B cell (primary cell): ENCODE results near the gene RPL27. TPM values are rescaled to one million over a fixed set of nuclear protein-coding genes. Genes with fewer than 3 reads are reported as not detected.
A peak's percentile ranks its signal among the peaks of the same experiment; 100 is the strongest.

Experiments
- ATAC-seq: fragments of 200-7000 bp; cut with Tn5 transposase; one replicate; pipeline ENCODE4 v1.10.0; 2021; ENCODE audit warnings: low read depth, mild to moderate bottlenecking, moderate number of reproducible peaks, moderate library complexity
- CTCF ChIA-PET: fragments of 350-600 bp; sonication (Branson Sonifier 250); formaldehyde crosslinking; loops from one replicate; lab custom pipeline; 2021; ENCODE audit warnings: antibody characterized with exemption, inconsistent platforms; lab: Charles Lee
- POLR2A ChIA-PET: fragments of 350-600 bp; sonication (Branson Sonifier 250); formaldehyde crosslinking; loops from one replicate; lab custom pipeline; 2021; ENCODE audit warnings: antibody characterized with exemption; lab: Charles Lee
- DNase-seq: peaks from one replicate; pipeline ENCODE4 v3.0.0; 2013
- H2AFZ ChIP-seq: 2 replicates; pipeline ENCODE4 v1.6.1; 2012; ENCODE audit warnings: mild to moderate bottlenecking, low read depth, low read length; ENCODE audit not compliant: insufficient read depth, poor library complexity, severe bottlenecking
- H3K27ac ChIP-seq, 2 donors: 1 replicate in 1 of 2; 2 replicates in 1 of 2; pipeline ENCODE4 v1.5.1; 2012 to 2013; ENCODE audit warnings: low read length in 2 of 2, mild to moderate bottlenecking in 2 of 2, moderate library complexity in 1 of 2
- H3K27me3 ChIP-seq, 4 experiments: fragments of 200-600 bp in 1 of 4; sonication (generic) in 1 of 4; replicated peaks in 1 of 4; 1 replicate in 2 of 4; 2 replicates in 2 of 4; pipeline versions ENCODE4 v1.6.1 to v1.7.0; 2013 to 2016; ENCODE audit warnings: low read length in 3 of 4, mild to moderate bottlenecking in 2 of 4, mixed read lengths in 1 of 4, moderate library complexity in 1 of 4; ENCODE audit not compliant: insufficient read depth in 4 of 4, control insufficient read depth in 3 of 4; ENCODE audit errors: control extremely low read depth in 1 of 4
- H3K36me3 ChIP-seq, 2 experiments: replicated peaks in 1 of 2; 1 replicate in 1 of 2; 2 replicates in 1 of 2; pipeline versions ENCODE4 v1.6.1 to v1.7.1; 2013; ENCODE audit warnings: low read length in 1 of 2; ENCODE audit not compliant: insufficient read depth in 2 of 2, control insufficient read depth in 1 of 2; ENCODE audit errors: control extremely low read depth in 1 of 2, extremely low read depth in 1 of 2
- H3K4me1 ChIP-seq, 2 donors: fragments of 200-600 bp in 1 of 2; sonication (generic) in 1 of 2; 1 replicate in 1 of 2; 2 replicates in 1 of 2; pipeline versions ENCODE4 v1.5.1 to v1.6.1; 2013 to 2017; ENCODE audit warnings: low read length in 2 of 2; ENCODE audit not compliant: control insufficient read depth in 2 of 2, insufficient read depth in 2 of 2
- H3K4me2 ChIP-seq: replicated peaks from 2 replicates; pipeline ENCODE3; 2012; ENCODE audit warnings: mild to moderate bottlenecking, low read depth, low read length; ENCODE audit not compliant: poor library complexity, severe bottlenecking
- H3K4me3 ChIP-seq, 5 experiments: fragments of 200-600 bp in 1 of 5; sonication (generic) in 1 of 5; 1 replicate in 3 of 5; 2 replicates in 2 of 5; pipeline versions ENCODE4 v1.5.1 to v1.7.0; 2011 to 2016; ENCODE audit warnings: low read length in 4 of 5, mild to moderate bottlenecking in 4 of 5, low read depth in 2 of 5, control low read depth in 1 of 5, moderate library complexity in 1 of 5; ENCODE audit not compliant: insufficient read depth in 1 of 5; ENCODE audit errors: control extremely low read depth in 1 of 5, extremely low read depth in 1 of 5
- H3K79me2 ChIP-seq: fragments of 200-600 bp; sonication (generic); one replicate; pipeline ENCODE4 v1.6.0; 2016; ENCODE audit warnings: low read length; ENCODE audit not compliant: control insufficient read depth, insufficient read depth
- H3K9ac ChIP-seq: fragments of 200-600 bp; sonication (generic); 2 replicates; pipeline ENCODE4 v1.6.1; 2017; ENCODE audit warnings: mild to moderate bottlenecking, low read length, moderate library complexity
- H3K9me3 ChIP-seq, 3 donors: one replicate each; pipeline versions ENCODE4 v1.6.1 to v1.7.1; 2013; ENCODE audit warnings: low read length in 2 of 3; ENCODE audit not compliant: control insufficient read depth in 2 of 3, insufficient read depth in 1 of 3; ENCODE audit errors: control extremely low read depth in 1 of 3
- H4K20me1 ChIP-seq: 2 replicates; pipeline ENCODE4 v1.6.0; 2012; ENCODE audit warnings: mild to moderate bottlenecking, low read length; ENCODE audit not compliant: insufficient read depth, control insufficient read depth, poor library complexity, severe bottlenecking
- H3K27ac Mint-ChIP-seq: one replicate; pipeline ENCODE4 v1.8.0; 2021; ENCODE audit warnings: mixed read lengths
- H3K27me3 Mint-ChIP-seq: one replicate; pipeline ENCODE4 v1.8.0; 2021; ENCODE audit warnings: mixed read lengths
- H3K4me1 Mint-ChIP-seq: one replicate; pipeline ENCODE4 v1.8.0; 2021; ENCODE audit warnings: mixed read lengths
- H3K4me3 Mint-ChIP-seq: one replicate; pipeline ENCODE4 v1.8.0; 2021; ENCODE audit warnings: mixed read lengths
- H3K9me3 Mint-ChIP-seq: one replicate; pipeline ENCODE4 v1.8.0; 2022; ENCODE audit warnings: mixed read lengths; ENCODE audit not compliant: insufficient read depth
- EZH2 ChIP-seq: IDR thresholded peaks from 2 replicates; pipeline ENCODE4 v1.6.1; 2012; ENCODE audit warnings: borderline replicate concordance, low read depth, mild to moderate bottlenecking, moderate library complexity, low read length; ENCODE audit not compliant: insufficient read depth, poor library complexity, severe bottlenecking
- WGBS: methylation state at CpG from one replicate; pipeline ENCODE4 v1.1.5; 2013; ENCODE audit warnings: missing lambda C conversion rate; ENCODE audit not compliant: insufficient coverage; 5-methylcytosine and 5-hydroxymethylcytosine counted together
- intact Hi-C: fragments of 100-400 bp; cut with micrococcal nuclease; formaldehyde crosslinking; loops from one replicate; pipeline ENCODE4 v1.10.0; 2022
- polyA plus RNA-seq: library from polyadenylated mRNA; depleted of rRNA; stranded (reverse); fragments of >200 nt; gene quantifications from 2 replicates; pipeline ENCODE4 v1.2.3, GENCODE V29; 2012
- total RNA-seq, 2 donors: library from RNA; stranded (reverse); fragments of 120-200 nt in 1 of 2; gene quantifications; 1 replicate in 1 of 2; 2 replicates in 1 of 2; pipeline versions ENCODE4 v1.2.3 to v1.2.4, GENCODE V29; 2013 to 2022
- TF ChIP-seq, protein P1 (sequence below): fragments of 200-600 bp; IDR thresholded peaks from one replicate; pipeline ENCODE4 v1.8.0; 2022; ENCODE audit warnings: antibody characterized with exemption, mild to moderate bottlenecking

The RPL27 gene
- total and polyA plus RNA-seq, 2 donors (not counting 1 experiment from before 2014, with no cell fraction given), result 1,087 to 3,493 TPM

DNA sequence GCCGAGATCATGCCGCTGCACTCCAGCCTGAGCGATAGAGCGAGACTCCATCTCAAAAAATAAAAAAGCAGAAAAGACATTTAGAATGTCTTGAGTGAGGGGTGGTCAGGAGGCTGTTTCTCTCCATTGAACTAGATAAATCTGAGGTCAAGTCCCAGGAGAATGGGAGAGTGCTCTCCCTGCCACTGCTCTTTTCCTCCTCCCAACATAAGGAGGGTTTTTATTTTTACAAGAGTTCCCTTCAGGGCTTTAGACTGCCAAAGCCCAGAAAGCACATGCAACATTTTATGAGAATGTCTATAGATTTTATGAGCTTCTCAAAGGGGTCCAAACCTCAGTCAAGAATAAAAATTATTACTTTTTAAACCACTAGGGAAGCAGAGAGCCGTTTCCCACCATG lies 28.4 kb downstream of the RPL27 start:
- no peaks in the 10 kb centered on the region for H3K36me3 ChIP-seq
- H3K27ac ChIP-seq, result no peak overlapping the region
- peak overlapping the region; percentile 50 for H3K4me3 Mint-ChIP-seq
- POLR2A ChIA-PET, result interaction anchor here (0.8 kb wide), 1 partner anchor 28 kb away, joined by 4 read pairs; the partner anchor contains the start of gene RPL27
- H3K4me3 ChIP-seq, result no peak overlapping the region
- WGBS, result no CpG with 5 or more reads among the region's 5 CpGs
- CTCF ChIA-PET, result no interaction called here
- intact Hi-C loops, result no loop called here
- peak overlapping the region; percentile 74 for H3K27ac Mint-ChIP-seq
- H4K20me1 ChIP-seq, result no peaks in the 10 kb centered on the region
- DNase-seq (peak; percentile 44), ATAC-seq (no peak)
- no peak overlapping the region for H3K4me2 ChIP-seq
- H3K27me3 Mint-ChIP-seq, result no peaks in the 10 kb centered on the region
- H3K9me3 ChIP-seq, result no peaks in the 10 kb centered on the region
- peaks cover 15% of the 10 kb centered on the region for H3K4me1 Mint-ChIP-seq
- no peaks in the 10 kb centered on the region for H3K9me3 Mint-ChIP-seq
- no peaks in the 10 kb centered on the region for H3K27me3 ChIP-seq
- peaks cover 5 to 24% of the 10 kb centered on the region in 2 donors for H3K4me1 ChIP-seq
- no peaks in the 10 kb centered on the region for H3K79me2 ChIP-seq
- no peak overlapping the region for H3K9ac ChIP-seq
- no peak overlapping the region for H2AFZ ChIP-seq
- TF ChIP-seq EZH2, result no peak
- TF ChIP-seq, protein P1, sequence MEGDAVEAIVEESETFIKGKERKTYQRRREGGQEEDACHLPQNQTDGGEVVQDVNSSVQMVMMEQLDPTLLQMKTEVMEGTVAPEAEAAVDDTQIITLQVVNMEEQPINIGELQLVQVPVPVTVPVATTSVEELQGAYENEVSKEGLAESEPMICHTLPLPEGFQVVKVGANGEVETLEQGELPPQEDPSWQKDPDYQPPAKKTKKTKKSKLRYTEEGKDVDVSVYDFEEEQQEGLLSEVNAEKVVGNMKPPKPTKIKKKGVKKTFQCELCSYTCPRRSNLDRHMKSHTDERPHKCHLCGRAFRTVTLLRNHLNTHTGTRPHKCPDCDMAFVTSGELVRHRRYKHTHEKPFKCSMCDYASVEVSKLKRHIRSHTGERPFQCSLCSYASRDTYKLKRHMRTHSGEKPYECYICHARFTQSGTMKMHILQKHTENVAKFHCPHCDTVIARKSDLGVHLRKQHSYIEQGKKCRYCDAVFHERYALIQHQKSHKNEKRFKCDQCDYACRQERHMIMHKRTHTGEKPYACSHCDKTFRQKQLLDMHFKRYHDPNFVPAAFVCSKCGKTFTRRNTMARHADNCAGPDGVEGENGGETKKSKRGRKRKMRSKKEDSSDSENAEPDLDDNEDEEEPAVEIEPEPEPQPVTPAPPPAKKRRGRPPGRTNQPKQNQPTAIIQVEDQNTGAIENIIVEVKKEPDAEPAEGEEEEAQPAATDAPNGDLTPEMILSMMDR, result no peak

DNA sequence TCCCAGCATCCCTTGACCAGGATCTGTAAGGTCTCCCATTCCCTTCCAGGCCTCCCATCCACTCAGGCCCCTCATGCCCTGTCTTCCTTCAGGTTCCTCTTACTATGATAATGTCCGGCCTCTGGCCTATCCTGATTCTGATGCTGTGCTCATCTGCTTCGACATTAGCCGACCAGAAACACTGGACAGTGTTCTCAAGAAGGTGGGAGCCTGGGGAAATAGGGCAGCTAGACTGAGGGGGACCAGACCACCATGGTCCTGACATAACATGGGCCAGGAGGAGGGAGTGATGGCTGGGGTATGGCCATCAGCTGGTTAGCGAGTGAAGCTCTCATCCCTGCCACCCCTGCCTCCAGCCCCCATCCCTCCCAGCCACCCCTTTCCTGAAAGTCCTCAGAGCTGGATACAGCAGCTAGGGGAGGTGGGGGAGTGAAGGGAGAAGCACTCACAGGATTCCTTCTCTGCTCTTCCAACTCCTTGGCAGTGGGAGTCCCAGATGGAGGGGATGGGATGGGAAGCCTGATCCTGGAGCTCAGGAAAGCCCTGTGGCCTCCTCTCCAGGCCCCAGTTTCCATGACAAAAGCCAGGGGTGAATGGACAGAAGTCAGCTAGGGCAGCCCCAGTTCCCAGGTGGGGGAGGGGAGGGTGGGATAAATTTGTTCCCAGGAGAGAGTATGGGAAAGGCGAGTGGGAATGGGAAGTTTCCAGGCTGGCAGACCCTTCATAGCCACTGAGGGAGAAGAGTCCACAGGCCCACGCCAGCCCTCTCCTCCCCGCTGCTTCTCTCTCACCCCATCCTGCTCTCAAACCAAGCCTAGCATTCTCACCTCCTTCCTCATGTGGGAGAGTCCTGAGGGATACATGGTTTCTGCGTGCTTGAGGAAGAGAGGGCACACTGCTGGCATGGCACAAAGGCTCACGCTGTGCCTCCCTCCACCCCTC lies 29.1 kb downstream of the RPL27 start:
- Histone ChIP-seq H3K9ac (no peak overlapping the region), H3K4me1 (peaks cover 5 to 23% of the 10 kb centered on the region in 2 donors), H2AFZ (no peak overlapping the region), H3K9me3 (no peaks in the 10 kb centered on the region), H3K4me3 (no peak overlapping the region), H4K20me1 (no peaks in the 10 kb centered on the region), H3K79me2 (no peaks in the 10 kb centered on the region), H3K36me3 (no peaks in the 10 kb centered on the region), H3K27ac (no peak overlapping the region), H3K4me2 (no peak overlapping the region), H3K27me3 (no peaks in the 10 kb centered on the region)
- ChIA-PET CTCF (interaction anchor here (0.6 kb wide), 1 partner anchor 175 kb away, joined by 3 read pairs; no protein-coding TSS in a partner anchor), POLR2A (interaction anchor here (0.7 to 0.8 kb wide), 4 partner anchors 21 to 307 kb away, joined by 3 to 5 read pairs (median 4); partner anchors contain the start of gene RPL27)
- H3K9me3 Mint-ChIP-seq, result no peaks in the 10 kb centered on the region
- no peaks in the 10 kb centered on the region for H3K27me3 Mint-ChIP-seq
- ATAC-seq, result no peak
- H3K4me1 Mint-ChIP-seq, result peaks cover 13% of the 10 kb centered on the region
- peak overlapping the region; percentile 4 for H3K27ac Mint-ChIP-seq
- TF ChIP-seq EZH2, result no peak
- TF ChIP-seq, protein P1, result no peak
- H3K4me3 Mint-ChIP-seq, result no peak overlapping the region
- DNase-seq, result peak; percentile 26
- 90% methylated on average over 3 of the region's 9 CpGs for WGBS
- intact Hi-C loops, result no loop called here
